PC-9 (cell line): ENCODE data around the gene DOCK4.

Experiments
- CTCF ChIP-seq: fragments of 200-600 bp; sonication (generic); conservative IDR thresholded peaks from 2 replicates; pipeline ENCODE4 v1.6.1; 2017; ENCODE audit warnings: mixed run types, antibody characterized with exemption, mild to moderate bottlenecking, moderate library complexity
- EZH2 ChIP-seq: fragments of 200-600 bp; sonication (generic); IDR thresholded peaks from 2 replicates; pipeline ENCODE4 v1.8.0; 2017; ENCODE audit warnings: antibody characterized with exemption, low read depth

GRCh38 chr7:111708072-111708471 lies 498.1 kb downstream of the DOCK4 start:
- TF ChIP-seq CTCF, result no peak
- TF ChIP-seq EZH2, result no peak
